ENCODE results near the gene ERH.

- TF ChIP-seq, protein P1, sequence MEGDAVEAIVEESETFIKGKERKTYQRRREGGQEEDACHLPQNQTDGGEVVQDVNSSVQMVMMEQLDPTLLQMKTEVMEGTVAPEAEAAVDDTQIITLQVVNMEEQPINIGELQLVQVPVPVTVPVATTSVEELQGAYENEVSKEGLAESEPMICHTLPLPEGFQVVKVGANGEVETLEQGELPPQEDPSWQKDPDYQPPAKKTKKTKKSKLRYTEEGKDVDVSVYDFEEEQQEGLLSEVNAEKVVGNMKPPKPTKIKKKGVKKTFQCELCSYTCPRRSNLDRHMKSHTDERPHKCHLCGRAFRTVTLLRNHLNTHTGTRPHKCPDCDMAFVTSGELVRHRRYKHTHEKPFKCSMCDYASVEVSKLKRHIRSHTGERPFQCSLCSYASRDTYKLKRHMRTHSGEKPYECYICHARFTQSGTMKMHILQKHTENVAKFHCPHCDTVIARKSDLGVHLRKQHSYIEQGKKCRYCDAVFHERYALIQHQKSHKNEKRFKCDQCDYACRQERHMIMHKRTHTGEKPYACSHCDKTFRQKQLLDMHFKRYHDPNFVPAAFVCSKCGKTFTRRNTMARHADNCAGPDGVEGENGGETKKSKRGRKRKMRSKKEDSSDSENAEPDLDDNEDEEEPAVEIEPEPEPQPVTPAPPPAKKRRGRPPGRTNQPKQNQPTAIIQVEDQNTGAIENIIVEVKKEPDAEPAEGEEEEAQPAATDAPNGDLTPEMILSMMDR (IDR thresholded peaks at IDR 0.05), result no peak
- no peak for TF ChIP-seq POLR2A (IDR thresholded peaks at IDR 0.05)
Measured at GRCh38 chr14:69354383-69355153, 43.5 kb downstream of the ERH start.

All from thyroid gland (tissue), 4 donors.